OCI-LY1 (cell line): ENCODE data around the gene PTP4A1.

Experiments used
- H2AFZ ChIP-seq: fragments of 200-600 bp; sonication (generic), shearing (Covaris generic); 2 replicates; pipeline ENCODE4 v1.6.0; 2014; ENCODE audit warnings: antibody characterized with exemption, mild to moderate bottlenecking, low read length
- H3F3A ChIP-seq: fragments of 200-600 bp; sonication (generic), shearing (Covaris generic); 2 replicates; pipeline ENCODE4 v1.6.0; 2014; ENCODE audit warnings: mild to moderate bottlenecking, antibody characterized with exemption, low read length, moderate library complexity; ENCODE audit not compliant: insufficient read depth
- H3K27ac ChIP-seq: fragments of 200-600 bp; sonication (generic); 2 replicates; pipeline ENCODE4 v1.5.1; 2014; ENCODE audit warnings: low read length, mixed run types, mild to moderate bottlenecking, low read depth; ENCODE audit not compliant: poor library complexity, severe bottlenecking
- H3K27me3 ChIP-seq: fragments of 200-600 bp; sonication (generic); 2 replicates; pipeline ENCODE4 v1.6.0; 2014; ENCODE audit warnings: antibody characterized with exemption, mild to moderate bottlenecking, low read length, moderate library complexity; ENCODE audit not compliant: insufficient read depth
- H3K36me3 ChIP-seq: fragments of 200-600 bp; sonication (generic); 2 replicates; pipeline ENCODE4 v1.6.1; 2014; ENCODE audit warnings: mild to moderate bottlenecking, antibody characterized with exemption, low read length, moderate library complexity, mixed read lengths; ENCODE audit not compliant: insufficient read depth
- H3K4me1 ChIP-seq: fragments of 200-600 bp; sonication (generic); 2 replicates; pipeline ENCODE4 v1.5.1; 2014; ENCODE audit warnings: mild to moderate bottlenecking, low read length, moderate library complexity; ENCODE audit not compliant: insufficient read depth, severe bottlenecking
- H3K4me2 ChIP-seq: fragments of 200-600 bp; sonication (generic), shearing (Covaris generic); 2 replicates; pipeline ENCODE4 v1.6.1; 2014; ENCODE audit warnings: low read length
- H3K4me3 ChIP-seq: fragments of 200-600 bp; sonication (generic); 2 replicates; pipeline ENCODE4 v1.5.1; 2014; ENCODE audit warnings: low read length, low read depth, mild to moderate bottlenecking, mixed read lengths; ENCODE audit not compliant: poor library complexity, severe bottlenecking
- H3K79me2 ChIP-seq: fragments of 200-600 bp; shearing (Covaris generic); 2 replicates; pipeline ENCODE4 v1.6.1; 2016; ENCODE audit warnings: mixed run types, low read length, mixed read lengths; ENCODE audit not compliant: insufficient read depth
- H3K9ac ChIP-seq: fragments of 200-600 bp; sonication (generic), shearing (Covaris generic); 2 replicates; pipeline ENCODE4 v1.6.1; 2014; ENCODE audit warnings: mild to moderate bottlenecking, low read length, mixed read lengths
- H3K9me2 ChIP-seq: fragments of 200-600 bp; sonication (generic), shearing (Covaris generic); 2 replicates; pipeline ENCODE4 v1.6.1; 2014; ENCODE audit warnings: low read depth, mild to moderate bottlenecking, low read length, mixed read lengths
- H3K9me3 ChIP-seq: fragments of 200-600 bp; shearing (Covaris generic); 2 replicates; pipeline ENCODE4 v1.6.1; 2014; ENCODE audit warnings: low read length, mixed read lengths
- H4K20me1 ChIP-seq: fragments of 200-600 bp; sonication (generic), shearing (Covaris generic); 2 replicates; pipeline ENCODE4 v1.6.0; 2016; ENCODE audit warnings: mild to moderate bottlenecking, low read length; ENCODE audit not compliant: insufficient read depth
- EZH2 ChIP-seq: fragments of 200-600 bp; sonication (generic), shearing (Covaris generic); IDR thresholded peaks from 2 replicates; pipeline ENCODE4 v1.8.0; 2017; ENCODE audit warnings: borderline replicate concordance, mixed run types, mild to moderate bottlenecking, antibody characterized with exemption, low read length, moderate library complexity, mixed read lengths
- TF ChIP-seq, protein P1 (sequence below): fragments of 200-600 bp; sonication (generic), shearing (Covaris generic); IDR thresholded peaks from 2 replicates; pipeline ENCODE4 v1.5.1; 2017; ENCODE audit warnings: mild to moderate bottlenecking, antibody characterized with exemption, low read length, moderate library complexity, mixed read lengths

PTP4A1 gene

GRCh38 chr6:63537959-63538300, 34.4 kb upstream of the PTP4A1 start:
- Histone ChIP-seq H3K9me2 (no peaks in the 10 kb centered on the region), H3K9me3 (no peaks in the 10 kb centered on the region), H3K4me2 (no peak overlapping the region), H3K79me2 (no peaks in the 10 kb centered on the region), H2AFZ (no peak overlapping the region), H3K27ac (no peak overlapping the region), H3K9ac (no peak overlapping the region), H3K4me1 (no peaks in the 10 kb centered on the region), H3K27me3 (no peaks in the 10 kb centered on the region), H4K20me1 (no peaks in the 10 kb centered on the region), H3K36me3 (no peaks in the 10 kb centered on the region), H3K4me3 (no peak overlapping the region), H3F3A (no peaks in the 10 kb centered on the region)
- TF ChIP-seq, protein P1, sequence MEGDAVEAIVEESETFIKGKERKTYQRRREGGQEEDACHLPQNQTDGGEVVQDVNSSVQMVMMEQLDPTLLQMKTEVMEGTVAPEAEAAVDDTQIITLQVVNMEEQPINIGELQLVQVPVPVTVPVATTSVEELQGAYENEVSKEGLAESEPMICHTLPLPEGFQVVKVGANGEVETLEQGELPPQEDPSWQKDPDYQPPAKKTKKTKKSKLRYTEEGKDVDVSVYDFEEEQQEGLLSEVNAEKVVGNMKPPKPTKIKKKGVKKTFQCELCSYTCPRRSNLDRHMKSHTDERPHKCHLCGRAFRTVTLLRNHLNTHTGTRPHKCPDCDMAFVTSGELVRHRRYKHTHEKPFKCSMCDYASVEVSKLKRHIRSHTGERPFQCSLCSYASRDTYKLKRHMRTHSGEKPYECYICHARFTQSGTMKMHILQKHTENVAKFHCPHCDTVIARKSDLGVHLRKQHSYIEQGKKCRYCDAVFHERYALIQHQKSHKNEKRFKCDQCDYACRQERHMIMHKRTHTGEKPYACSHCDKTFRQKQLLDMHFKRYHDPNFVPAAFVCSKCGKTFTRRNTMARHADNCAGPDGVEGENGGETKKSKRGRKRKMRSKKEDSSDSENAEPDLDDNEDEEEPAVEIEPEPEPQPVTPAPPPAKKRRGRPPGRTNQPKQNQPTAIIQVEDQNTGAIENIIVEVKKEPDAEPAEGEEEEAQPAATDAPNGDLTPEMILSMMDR = no peak
- no peak for TF ChIP-seq EZH2

GRCh38 chr6:63538550-63538949, 33.7 kb upstream of the PTP4A1 start:
- Histone ChIP-seq H3K27ac (no peak overlapping the region), H3K27me3 (no peaks in the 10 kb centered on the region), H3K9ac (no peak overlapping the region), H3K4me2 (no peak overlapping the region), H3K4me3 (no peak overlapping the region), H3K79me2 (no peaks in the 10 kb centered on the region), H3K9me3 (no peaks in the 10 kb centered on the region), H3K9me2 (no peaks in the 10 kb centered on the region), H2AFZ (no peak overlapping the region), H4K20me1 (no peaks in the 10 kb centered on the region), H3K36me3 (no peaks in the 10 kb centered on the region), H3F3A (no peaks in the 10 kb centered on the region), H3K4me1 (no peaks in the 10 kb centered on the region)
- TF ChIP-seq, protein P1 = no peak
- no peak for TF ChIP-seq EZH2

GRCh38 chr6:63543001-63543400, 29.3 kb upstream of the PTP4A1 start:
- Histone ChIP-seq H4K20me1 (no peaks in the 10 kb centered on the region), H3K27ac (no peak overlapping the region), H3K9ac (no peak overlapping the region), H3K4me1 (no peaks in the 10 kb centered on the region), H3F3A (no peaks in the 10 kb centered on the region), H3K79me2 (no peaks in the 10 kb centered on the region), H3K36me3 (no peaks in the 10 kb centered on the region), H3K27me3 (no peaks in the 10 kb centered on the region), H2AFZ (no peak overlapping the region), H3K9me2 (no peaks in the 10 kb centered on the region), H3K4me3 (no peak overlapping the region), H3K4me2 (no peak overlapping the region), H3K9me3 (no peaks in the 10 kb centered on the region)
- TF ChIP-seq EZH2 = no peak
- TF ChIP-seq, protein P1 = no peak
